Brain pericyte (primary cell): ENCODE results near the gene MRGPRF.

Experiments used
- DNase-seq: peaks from one replicate; pipeline ENCODE4 v3.0.0-alpha.2; 2012; ENCODE audit warnings: low read depth, low spot score

Gene MRGPRF

GRCh38 chr11:69013009-69013951 lies at the start of gene MRGPRF:
Gene MRGPRF (minus strand): TSS chr11:69013246. CDS start chr11:69009901, 3,345 bp downstream.
- peak; percentile 88 for DNase-seq

GRCh38 chr11:69062169-69062855 lies 49.3 kb upstream of the MRGPRF start:
- DNase-seq: no peak

- DNase-seq: no peak
Observed at GRCh38 chr11:69061713-69062053, 48.6 kb upstream of the MRGPRF start.

GRCh38 chr11:69060806-69061712 lies 48.0 kb upstream of the MRGPRF start:
- no peak for DNase-seq

- no peak for DNase-seq
Observed at GRCh38 chr11:69059985-69060384, 46.9 kb upstream of the MRGPRF start.

- no peak for DNase-seq
Observed at GRCh38 chr11:69059429-69059828, 46.4 kb upstream of the MRGPRF start.

GRCh38 chr11:69058511-69059270 lies 45.6 kb upstream of the MRGPRF start:
- no peak for DNase-seq

GRCh38 chr11:69057801-69058200 lies 44.8 kb upstream of the MRGPRF start:
- no peak for DNase-seq

- DNase-seq: no peak
Observed at GRCh38 chr11:69057236-69057635, 44.2 kb upstream of the MRGPRF start.

GRCh38 chr11:69055598-69056516 lies 42.8 kb upstream of the MRGPRF start:
- DNase-seq: no peak

GRCh38 chr11:69055212-69055586 lies 42.2 kb upstream of the MRGPRF start:
- no peak for DNase-seq

- no peak for DNase-seq
Observed at GRCh38 chr11:69054397-69055211, 41.6 kb upstream of the MRGPRF start.

GRCh38 chr11:69053546-69054396 lies 40.7 kb upstream of the MRGPRF start:
- no peak for DNase-seq

- no peak for DNase-seq
Observed at GRCh38 chr11:69053169-69053477, 40.1 kb upstream of the MRGPRF start.

GRCh38 chr11:69052343-69053168 lies 39.5 kb upstream of the MRGPRF start:
- no peak for DNase-seq

GRCh38 chr11:69051381-69052342 lies 38.6 kb upstream of the MRGPRF start:
- DNase-seq: no peak
